Measurements from ENCODE around the gene PRDM15. TPM values are rescaled to one million over a fixed set of nuclear protein-coding genes. Genes with fewer than 3 reads are reported as not detected.
A peak's percentile ranks its signal among the peaks of the same experiment; 100 is the strongest.

PRDM15 gene
- polyA plus RNA-seq, 3 donors = 0.19 to 19.0 (median 0.74) TPM

- TF ChIP-seq, protein P1, sequence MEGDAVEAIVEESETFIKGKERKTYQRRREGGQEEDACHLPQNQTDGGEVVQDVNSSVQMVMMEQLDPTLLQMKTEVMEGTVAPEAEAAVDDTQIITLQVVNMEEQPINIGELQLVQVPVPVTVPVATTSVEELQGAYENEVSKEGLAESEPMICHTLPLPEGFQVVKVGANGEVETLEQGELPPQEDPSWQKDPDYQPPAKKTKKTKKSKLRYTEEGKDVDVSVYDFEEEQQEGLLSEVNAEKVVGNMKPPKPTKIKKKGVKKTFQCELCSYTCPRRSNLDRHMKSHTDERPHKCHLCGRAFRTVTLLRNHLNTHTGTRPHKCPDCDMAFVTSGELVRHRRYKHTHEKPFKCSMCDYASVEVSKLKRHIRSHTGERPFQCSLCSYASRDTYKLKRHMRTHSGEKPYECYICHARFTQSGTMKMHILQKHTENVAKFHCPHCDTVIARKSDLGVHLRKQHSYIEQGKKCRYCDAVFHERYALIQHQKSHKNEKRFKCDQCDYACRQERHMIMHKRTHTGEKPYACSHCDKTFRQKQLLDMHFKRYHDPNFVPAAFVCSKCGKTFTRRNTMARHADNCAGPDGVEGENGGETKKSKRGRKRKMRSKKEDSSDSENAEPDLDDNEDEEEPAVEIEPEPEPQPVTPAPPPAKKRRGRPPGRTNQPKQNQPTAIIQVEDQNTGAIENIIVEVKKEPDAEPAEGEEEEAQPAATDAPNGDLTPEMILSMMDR (IDR thresholded peaks at IDR 0.05) = no peak
- no peaks in the 10 kb centered on the region for H3K9me3 ChIP-seq (replicated peaks in 1 of 2; ENCODE audit: control insufficient read depth in 1 of 2, insufficient read depth in 1 of 2, low read length in 2 of 2)
- H3K27ac ChIP-seq (ENCODE audit: low read depth in 1 of 2, low read length in 2 of 2) = no peak overlapping the region
- H3K36me3 ChIP-seq (replicated peaks in 1 of 2; ENCODE audit: control insufficient read depth in 1 of 2, insufficient read depth in 2 of 2, low read length in 2 of 2) = peaks cover 57 to 68% of the 10 kb centered on the region in 2 donors
- no peak overlapping the region for H3K4me2 ChIP-seq (replicated peaks; ENCODE audit: extremely low read depth, low read length, poor library complexity, severe bottlenecking)
- intact Hi-C loops (cut with micrococcal nuclease) = no loop called here
- Mint-ChIP-seq H3K4me1 (no peaks in the 10 kb centered on the region), H3K27ac (peak overlapping the region in 1 of 7 donors; percentile 56), H3K9me3 (no peaks in the 10 kb centered on the region), H3K36me3 (peaks cover 51 to 72% of the 10 kb centered on the region in 2 donors), H3K27me3 (ENCODE audit: low read depth in 3 of 3) (no peaks in the 10 kb centered on the region), H3K4me3 (no peak overlapping the region)
- no peaks in the 10 kb centered on the region for H3K4me1 ChIP-seq (ENCODE audit: control insufficient read depth in 1 of 2, insufficient read depth in 2 of 2, low read length in 2 of 2)
- no peak overlapping the region for H3K9ac ChIP-seq (ENCODE audit: insufficient read depth, low read length, poor library complexity, severe bottlenecking)
- H3K27me3 ChIP-seq (ENCODE audit: control insufficient read depth in 2 of 2, insufficient read depth in 2 of 2, low read length in 2 of 2) = no peaks in the 10 kb centered on the region
- no peak for DNase-seq
- no peaks in the 10 kb centered on the region for H3K79me2 ChIP-seq (ENCODE audit: insufficient read depth, low read length)
- no peaks in the 10 kb centered on the region for H4K20me1 ChIP-seq (ENCODE audit: insufficient read depth, low read length)
- no peak overlapping the region for H2AFZ ChIP-seq (ENCODE audit: insufficient read depth, low read depth, low read length, poor library complexity, severe bottlenecking)
- WGBS (ENCODE audit: insufficient coverage) = no CpG with 5 or more reads among the region's 9 CpGs
- no peak overlapping the region for H3K4me3 ChIP-seq (replicated peaks in 1 of 3; ENCODE audit: low read depth in 2 of 3, low read length in 3 of 3)
These were observed 26.2 kb downstream of the PRDM15 start for GRCh38 chr21:41852929-41853320.

- H3K4me3 Mint-ChIP-seq = no peak overlapping the region
- peaks cover 49 to 74% of the 10 kb centered on the region in 2 donors for H3K36me3 Mint-ChIP-seq
- 90% methylated on average over 7 of the region's 21 CpGs for WGBS (ENCODE audit: insufficient coverage)
- intact Hi-C loops (cut with micrococcal nuclease) = no loop called here
- no peaks in the 10 kb centered on the region for H3K27me3 ChIP-seq (ENCODE audit: control insufficient read depth in 2 of 2, insufficient read depth in 2 of 2, low read length in 2 of 2)
- H2AFZ ChIP-seq (ENCODE audit: insufficient read depth, low read depth, low read length, poor library complexity, severe bottlenecking) = no peak overlapping the region
- no peaks in the 10 kb centered on the region for H3K4me1 Mint-ChIP-seq
- TF ChIP-seq, protein P1 (IDR thresholded peaks at IDR 0.05) = no peak
- no peaks in the 10 kb centered on the region for H3K9me3 Mint-ChIP-seq
- H3K27me3 Mint-ChIP-seq (ENCODE audit: low read depth in 3 of 3) = no peaks in the 10 kb centered on the region
- H3K4me2 ChIP-seq (replicated peaks; ENCODE audit: extremely low read depth, low read length, poor library complexity, severe bottlenecking) = no peak overlapping the region
- no peak overlapping the region for H3K27ac ChIP-seq (ENCODE audit: low read depth in 1 of 2, low read length in 2 of 2)
- no peaks in the 10 kb centered on the region for H4K20me1 ChIP-seq (ENCODE audit: insufficient read depth, low read length)
- peak overlapping the region in 1 of 7 donors; percentile 56 for H3K27ac Mint-ChIP-seq
- no peak overlapping the region for H3K4me3 ChIP-seq (replicated peaks in 1 of 3; ENCODE audit: low read depth in 2 of 3, low read length in 3 of 3)
- H3K36me3 ChIP-seq (replicated peaks in 1 of 2; ENCODE audit: control insufficient read depth in 1 of 2, insufficient read depth in 2 of 2, low read length in 2 of 2) = peaks cover 53 to 68% of the 10 kb centered on the region in 2 donors
- no peaks in the 10 kb centered on the region for H3K9me3 ChIP-seq (replicated peaks in 1 of 2; ENCODE audit: control insufficient read depth in 1 of 2, insufficient read depth in 1 of 2, low read length in 2 of 2)
- DNase-seq = no peak
- H3K79me2 ChIP-seq (ENCODE audit: insufficient read depth, low read length) = no peaks in the 10 kb centered on the region
- H3K4me1 ChIP-seq (ENCODE audit: control insufficient read depth in 1 of 2, insufficient read depth in 2 of 2, low read length in 2 of 2) = no peaks in the 10 kb centered on the region
- no peak overlapping the region for H3K9ac ChIP-seq (ENCODE audit: insufficient read depth, low read length, poor library complexity, severe bottlenecking)
These were observed 26.8 kb downstream of the PRDM15 start for GRCh38 chr21:41852151-41852928.
